Lung (tissue), 12 donors: ENCODE results near the gene CARMIL1. TPM values are rescaled to one million over a fixed set of nuclear protein-coding genes. Genes with fewer than 3 reads are reported as not detected.

ENCODE experiments used
- ATAC-seq: fragments of 200-7000 bp; cut with Tn5 transposase; one replicate; pipeline ENCODE4 v1.9.1; 2020; ENCODE audit warnings: moderate number of reproducible peaks; ENCODE audit not compliant: insufficient read depth, low FRiP score
- DNase-seq, 3 donors: peaks; one replicate each; pipeline ENCODE4 v3.0.0-alpha.2; 2013 to 2017
- H3K27ac ChIP-seq, 2 donors: one replicate each; pipeline ENCODE4 v1.5.1; 2013; ENCODE audit warnings: mild to moderate bottlenecking in 2 of 2, moderate library complexity in 2 of 2, control low read depth in 1 of 2, inconsistent platforms in 1 of 2, low read depth in 1 of 2, low read length in 1 of 2
- H3K27me3 ChIP-seq, 3 donors: one replicate each; pipeline ENCODE4 v1.5.1; 2013; ENCODE audit warnings: low read length in 2 of 3; ENCODE audit not compliant: control insufficient read depth in 3 of 3, insufficient read depth in 3 of 3
- H3K36me3 ChIP-seq, 4 donors: one replicate each; pipeline ENCODE4 v1.5.1; 2013; ENCODE audit warnings: low read length in 4 of 4, mild to moderate bottlenecking in 1 of 4, moderate library complexity in 1 of 4; ENCODE audit not compliant: control insufficient read depth in 4 of 4, insufficient read depth in 4 of 4
- H3K4me1 ChIP-seq, 5 donors: one replicate each; pipeline ENCODE4 v1.5.1; 2013; ENCODE audit warnings: low read length in 5 of 5, mild to moderate bottlenecking in 2 of 5, moderate library complexity in 1 of 5; ENCODE audit not compliant: control insufficient read depth in 5 of 5, insufficient read depth in 5 of 5
- H3K4me3 ChIP-seq: one replicate; pipeline ENCODE4 v1.5.1; 2013; ENCODE audit warnings: mild to moderate bottlenecking, control low read depth, moderate library complexity
- H3K9ac ChIP-seq, 2 donors: one replicate each; pipeline ENCODE4 v1.5.1; 2013; ENCODE audit warnings: low read length in 2 of 2, control low read depth in 1 of 2; ENCODE audit not compliant: insufficient read depth in 1 of 2
- H3K9me3 ChIP-seq, 4 donors: one replicate each; pipeline ENCODE4 v1.5.1; 2013; ENCODE audit warnings: low read length in 3 of 4, mild to moderate bottlenecking in 1 of 4, moderate library complexity in 1 of 4; ENCODE audit not compliant: control insufficient read depth in 4 of 4, insufficient read depth in 3 of 4
- CTCF ChIP-seq: IDR thresholded peaks from 2 replicates; pipeline ENCODE4 v1.5.1; 2012; ENCODE audit warnings: mild to moderate bottlenecking; ENCODE audit errors: control extremely low read depth, extremely low read depth
- WGBS, 2 donors: extraction: QIAGEN DNeasy Blood & Tissue Kit; methylation state at CpG; one replicate each; pipeline ENCODE4 v1.1.7; 2013; 5-methylcytosine and 5-hydroxymethylcytosine counted together
- polyA plus RNA-seq, 2 donors: library from polyadenylated mRNA; stranded (reverse); fragments of 200-250 nt; gene quantifications; one replicate each; pipeline ENCODE4 v1.2.1, GENCODE V29; 2013
- total RNA-seq, 2 donors: library from RNA; depleted of rRNA in 1 of 2; stranded (reverse); fragments of >200 nt in 1 of 2; gene quantifications; one replicate each; pipeline ENCODE4 v1.2.1, GENCODE V29; 2014 to 2021
- donor health status: control.
- donor health status: control.
- donor health status: Bipolar disorder and iron deficiency.
- donor health status: healthy.
- donor health status: DM: yes; HTN: yes; CAD: no.

Gene CARMIL1
- total and polyA plus RNA-seq, 4 donors = 8.0 to 38.3 (median 34.9) TPM

- 82 to 96% methylated on average over 3 of the region's 3 CpGs for WGBS, 2 donors
- Histone ChIP-seq H3K4me1 (peaks cover 0 to 14% (median 5%) of the 10 kb centered on the region in 5 donors), H3K9ac (no peak overlapping the region), H3K27ac (peak overlapping the region in 1 of 2 donors; percentile 16), H3K27me3 (no peaks in the 10 kb centered on the region), H3K9me3 (no peaks in the 10 kb centered on the region), H3K4me3 (no peak overlapping the region), H3K36me3 (no peaks in the 10 kb centered on the region)
- ATAC-seq (no peak), DNase-seq (no peak)
- TF ChIP-seq CTCF = no peak
Measured at GRCh38 chr6:25407431-25407830, 128.3 kb downstream of the CARMIL1 start.

- WGBS, 2 donors = 80 to 83% methylated on average over 1 of the region's 1 CpG
- TF ChIP-seq CTCF = no peak
- Histone ChIP-seq H3K27ac (peak overlapping the region in 1 of 2 donors; percentile 3), H3K4me1 (peaks cover 7 to 21% (median 10%) of the 10 kb centered on the region in 5 donors), H3K9me3 (no peaks in the 10 kb centered on the region), H3K9ac (no peak overlapping the region), H3K27me3 (no peaks in the 10 kb centered on the region), H3K4me3 (no peak overlapping the region), H3K36me3 (no peaks in the 10 kb centered on the region)
- DNase-seq (no peak), ATAC-seq (no peak)
Measured at GRCh38 chr6:25410102-25410501, 130.9 kb downstream of the CARMIL1 start.

- ATAC-seq (no peak), DNase-seq (no peak)
- no peaks in the 10 kb centered on the region for H3K9me3 ChIP-seq
- no peak overlapping the region for H3K4me3 ChIP-seq
- H3K4me1 ChIP-seq = peaks cover 6 to 27% (median 15%) of the 10 kb centered on the region in 5 donors
- WGBS, 2 donors = 67 to 85% methylated on average over 7 of the region's 7 CpGs
- no peak overlapping the region for H3K27ac ChIP-seq
- H3K27me3 ChIP-seq = no peaks in the 10 kb centered on the region
- no peak overlapping the region for H3K9ac ChIP-seq
- no peaks in the 10 kb centered on the region for H3K36me3 ChIP-seq
- TF ChIP-seq CTCF = no peak
Measured at GRCh38 chr6:25411316-25411950, 132.3 kb downstream of the CARMIL1 start.
